IMR-90 (cell line): ENCODE measurements around the gene THSD7B. TPM values are rescaled to one million over a fixed set of nuclear protein-coding genes. Genes with fewer than 3 reads are reported as not detected.
A peak's percentile ranks its signal among the peaks of the same experiment; 100 is the strongest.

ENCODE experiments used
- ATAC-seq: fragments of 200-7000 bp; cut with Tn5 transposase; 2 replicates; pipeline ENCODE4 v1.9.1; 2020; ENCODE audit warnings: low read depth, mild to moderate bottlenecking, moderate library complexity
- BruUV-seq: library from RNA; stranded (reverse); fragments of 400-500 nt; replicated peaks from 2 replicates; lab custom pipeline; 2021; lab: Mats Ljungman, UMichigan
- CTCF ChIA-PET: fragments of 300-600 bp; formaldehyde crosslinking; extraction: SDS; loops from one replicate; lab custom pipeline; 2021; ENCODE audit warnings: antibody characterized with exemption; lab: Yijun Ruan, JAX
- POLR2A ChIA-PET: fragments of 300-600 bp; sonication (Branson Sonifier 250); formaldehyde crosslinking; loops from one replicate; lab custom pipeline; 2022; ENCODE audit warnings: antibody characterized with exemption; ENCODE audit not compliant: unreplicated experiment; lab: Charles Lee
- DNase-seq: peaks from one replicate; pipeline ENCODE4 v3.0.0; 2013
- H2AFZ ChIP-seq: replicated peaks from 2 replicates; pipeline ENCODE3; 2013; ENCODE audit warnings: low read length, mild to moderate bottlenecking; ENCODE audit not compliant: poor library complexity
- H2AK5ac ChIP-seq: 2 replicates; pipeline ENCODE4 v1.6.1; 2013; ENCODE audit warnings: low read depth, low read length, inconsistent platforms
- H2AK9ac ChIP-seq: replicated peaks from 2 replicates; pipeline ENCODE3; 2013; ENCODE audit warnings: mild to moderate bottlenecking, low read depth, low read length, moderate library complexity; ENCODE audit not compliant: poor library complexity
- H2BK120ac ChIP-seq: 2 replicates; pipeline ENCODE4 v1.6.1; 2013; ENCODE audit warnings: low read depth, low read length, inconsistent platforms
- H2BK15ac ChIP-seq: 3 replicates; pipeline ENCODE4 v1.6.1; 2013; ENCODE audit warnings: low read depth, low read length, inconsistent platforms
- H2BK20ac ChIP-seq: 2 replicates; pipeline ENCODE4 v1.6.1; 2013; ENCODE audit warnings: low read depth, mild to moderate bottlenecking, inconsistent platforms, low read length, moderate library complexity
- H2BK5ac ChIP-seq: 2 replicates; pipeline ENCODE4 v1.6.1; 2013; ENCODE audit warnings: mild to moderate bottlenecking, low read depth, low read length, inconsistent platforms; ENCODE audit not compliant: poor library complexity, severe bottlenecking
- H3K14ac ChIP-seq: replicated peaks from 2 replicates; pipeline ENCODE4 v1.6.1; 2013; ENCODE audit warnings: low read depth, low read length, inconsistent platforms
- H3K18ac ChIP-seq: 2 replicates; pipeline ENCODE4 v1.6.1; 2013; ENCODE audit warnings: low read depth, low read length, control low read depth
- H3K23ac ChIP-seq: 2 replicates; pipeline ENCODE4 v1.6.1; 2013; ENCODE audit warnings: low read depth, low read length, inconsistent platforms
- H3K27ac ChIP-seq: 2 replicates; pipeline ENCODE4 v1.5.1; 2013; ENCODE audit warnings: mild to moderate bottlenecking, control low read depth, low read length; ENCODE audit not compliant: insufficient read depth
- H3K27me3 ChIP-seq: 2 replicates; pipeline ENCODE4 v1.6.1; 2013; ENCODE audit warnings: low read length; ENCODE audit not compliant: control insufficient read depth, insufficient read depth
- H3K36me3 ChIP-seq: 2 replicates; pipeline ENCODE4 v1.6.1; 2013; ENCODE audit warnings: low read length, mixed read lengths; ENCODE audit not compliant: control insufficient read depth, insufficient read depth
- H3K4ac ChIP-seq: 2 replicates; pipeline ENCODE4 v1.6.1; 2013; ENCODE audit warnings: low read depth, low read length, inconsistent platforms
- H3K4me1 ChIP-seq: 2 replicates; pipeline ENCODE4 v1.6.1; 2013; ENCODE audit warnings: low read length, mixed read lengths; ENCODE audit not compliant: control insufficient read depth, insufficient read depth
- H3K4me2 ChIP-seq: 2 replicates; pipeline ENCODE4 v1.6.1; 2013; ENCODE audit warnings: low read depth, mild to moderate bottlenecking, control low read depth, low read length, moderate library complexity
- H3K4me3 ChIP-seq: 2 replicates; pipeline ENCODE4 v1.5.1; 2013; ENCODE audit warnings: low read depth, mild to moderate bottlenecking, control low read depth, low read length, moderate library complexity; ENCODE audit not compliant: insufficient read depth
- H3K56ac ChIP-seq: 2 replicates; pipeline ENCODE4 v1.6.1; 2013; ENCODE audit warnings: low read length, inconsistent platforms; ENCODE audit not compliant: insufficient read depth; ENCODE audit errors: extremely low read depth
- H3K79me1 ChIP-seq, 2 experiments: 2 replicates each; pipeline ENCODE4 v1.6.1; 2013; ENCODE audit warnings: low read length in 2 of 2, inconsistent platforms in 1 of 2, low read depth in 1 of 2
- H3K9ac ChIP-seq: 2 replicates; pipeline ENCODE4 v1.6.1; 2013; ENCODE audit warnings: low read depth, low read length, control low read depth
- H3K9me1 ChIP-seq: 2 replicates; pipeline ENCODE4 v1.6.1; 2013; ENCODE audit warnings: low read length, inconsistent platforms; ENCODE audit not compliant: insufficient read depth
- H3K9me3 ChIP-seq: 2 replicates; pipeline ENCODE4 v1.6.1; 2013; ENCODE audit warnings: low read length; ENCODE audit not compliant: control insufficient read depth, insufficient read depth
- H4K20me1 ChIP-seq: 2 replicates; pipeline ENCODE4 v1.6.1; 2013; ENCODE audit warnings: low read length, inconsistent platforms; ENCODE audit not compliant: insufficient read depth
- H4K5ac ChIP-seq: 2 replicates; pipeline ENCODE4 v1.6.1; 2013; ENCODE audit warnings: mild to moderate bottlenecking, low read depth, low read length, control low read depth
- H4K8ac ChIP-seq, 2 experiments: 2 replicates each; pipeline ENCODE4 v1.6.1; 2013; ENCODE audit warnings: low read depth in 2 of 2, low read length in 2 of 2, control low read depth in 1 of 2, inconsistent platforms in 1 of 2
- H4K91ac ChIP-seq: 2 replicates; pipeline ENCODE4 v1.6.1; 2013; ENCODE audit warnings: low read depth, low read length, inconsistent platforms; ENCODE audit not compliant: insufficient read depth
- BHLHE40 ChIP-seq: fragments of 150-350 bp; IDR thresholded peaks from 2 replicates; pipeline ENCODE4 v1.6.1; 2016; ENCODE audit warnings: mild to moderate bottlenecking, low read depth, low read length
- CEBPB ChIP-seq: IDR thresholded peaks from 2 replicates; pipeline ENCODE4 v1.6.1; 2012; ENCODE audit warnings: low read depth, low read length, improper control_type of control experiment
- CTCF ChIP-seq: conservative IDR thresholded peaks from 2 replicates; pipeline ENCODE4 v1.5.1; 2012; ENCODE audit warnings: mild to moderate bottlenecking, low read depth, low read length, improper control_type of control experiment
- FOS ChIP-seq: fragments of 150-350 bp; IDR thresholded peaks from 2 replicates; pipeline ENCODE4 v1.6.1; 2016; ENCODE audit warnings: low read depth, low read length
- MAFK ChIP-seq: IDR thresholded peaks from 2 replicates; pipeline ENCODE4 v1.6.1; 2012; ENCODE audit warnings: low read depth, low read length, improper control_type of control experiment
- MAZ ChIP-seq: IDR thresholded peaks from 2 replicates; pipeline ENCODE4 v1.6.1; 2012; ENCODE audit warnings: low read depth, mild to moderate bottlenecking, low read length, improper control_type of control experiment, moderate library complexity, borderline replicate concordance
- MXI1 ChIP-seq: IDR thresholded peaks from 2 replicates; pipeline ENCODE4 v1.6.1; 2012; ENCODE audit warnings: low read depth, mild to moderate bottlenecking, low read length, moderate library complexity, borderline replicate concordance
- RAD21 ChIP-seq: IDR thresholded peaks from 2 replicates; pipeline ENCODE4 v1.6.1; 2012; ENCODE audit warnings: low read length, improper control_type of control experiment
- RCOR1 ChIP-seq: IDR thresholded peaks from 2 replicates; pipeline ENCODE4 v1.6.1; 2012; ENCODE audit warnings: mild to moderate bottlenecking, low read length, improper control_type of control experiment; ENCODE audit not compliant: insufficient replicate concordance
- WGBS, 2 experiments: methylation state at CpG; one replicate each; pipeline versions ENCODE4 v1.1.5 to v1.1.7; 2013; ENCODE audit warnings: missing lambda C conversion rate in 2 of 2; ENCODE audit not compliant: insufficient read length in 1 of 2; ENCODE audit errors: extremely low coverage in 2 of 2; 5-methylcytosine and 5-hydroxymethylcytosine counted together
- dilution Hi-C: fragments of 300-500 bp; cut with HindIII; formaldehyde crosslinking; loops from one replicate; pipeline ENCODE4 v1.14.3; 2018; ENCODE audit warnings: low sequenced_read_pairs; ENCODE audit not compliant: unreplicated experiment
- in situ Hi-C: fragments of 300-500 bp; cut with MboI; formaldehyde crosslinking; loops from 3 replicates; pipeline ENCODE4 v1.14.3; 2019; ENCODE audit warnings: low sequenced_read_pairs, inconsistent platforms, mixed read lengths
- intact Hi-C: fragments of 100-400 bp; cut with micrococcal nuclease; formaldehyde crosslinking; loops from 2 replicates; pipeline ENCODE4 v1.10.0; 2022
- polyA plus RNA-seq, 3 experiments: library from polyadenylated mRNA; depleted of rRNA; stranded (reverse); fragments of >200 nt; gene quantifications; 2 replicates each; pipeline ENCODE4 v1.2.3, GENCODE V29; 2012; ENCODE audit warnings: low replicate concordance in 1 of 3
- total RNA-seq: library from RNA; depleted of rRNA; stranded (reverse); fragments of >200 nt; gene quantifications from 2 replicates; pipeline ENCODE4 v1.2.3, GENCODE V29; 2012

Gene THSD7B
- total and polyA plus RNA-seq, 2 of the 4 experiments (the other 2 are of a cell fraction), result not detected

GRCh38 chr2:137607722-137608318, 842.5 kb downstream of the THSD7B start:
- H3K4me3 ChIP-seq, result no peak overlapping the region
- no peak for ATAC-seq
- H3K79me1 ChIP-seq, result no peaks in the 10 kb centered on the region
- no peak overlapping the region for H2BK20ac ChIP-seq
- dilution Hi-C loops, result no loop called here
- no peak overlapping the region for H3K23ac ChIP-seq
- no peaks in the 10 kb centered on the region for H3K4me1 ChIP-seq
- in situ Hi-C loops, result no loop called here
- H3K9me1 ChIP-seq, result no peaks in the 10 kb centered on the region
- no peak overlapping the region for H2BK5ac ChIP-seq
- no peak overlapping the region for H3K4me2 ChIP-seq
- H2AK5ac ChIP-seq, result no peak overlapping the region
- H3K14ac ChIP-seq, result no peak overlapping the region
- no TSS peak for BruUV-seq
- POLR2A ChIA-PET, result no interaction called here
- no peak overlapping the region for H2AK9ac ChIP-seq
- H3K27me3 ChIP-seq, result no peaks in the 10 kb centered on the region
- CTCF ChIA-PET, result interaction anchor here (0.7 kb wide), 1 partner anchor 1168 kb away, joined by 4 read pairs; no protein-coding TSS in a partner anchor
- no peak overlapping the region for H2BK15ac ChIP-seq
- no peak for DNase-seq
- no peak overlapping the region for H2AFZ ChIP-seq
- intact Hi-C loops, result no loop called here
- no peak overlapping the region for H3K56ac ChIP-seq
- no peaks in the 10 kb centered on the region for H4K20me1 ChIP-seq
- no peak overlapping the region for H3K4ac ChIP-seq
- no peak overlapping the region for H3K18ac ChIP-seq
- H3K9ac ChIP-seq, result no peak overlapping the region
- no CpG with 5 or more reads among the region's 2 CpGs for WGBS, 2 experiments
- no peak overlapping the region for H2BK120ac ChIP-seq
- H4K91ac ChIP-seq, result no peak overlapping the region
- H3K27ac ChIP-seq, result no peak overlapping the region
- H3K9me3 ChIP-seq, result peaks cover 9% of the 10 kb centered on the region
- TF ChIP-seq MAZ, result no peak
- TF ChIP-seq CTCF, result no peak
- TF ChIP-seq BHLHE40, result no peak
- TF ChIP-seq RAD21, result no peak
- no peak for TF ChIP-seq CEBPB
- no peak for TF ChIP-seq MXI1
- peak; percentile 36; the same call in 1 of the 2 replicates for TF ChIP-seq MAFK
- TF ChIP-seq RCOR1, result no peak
- no peak for TF ChIP-seq FOS
- H4K8ac ChIP-seq, result no peak overlapping the region
- no peak overlapping the region for H4K5ac ChIP-seq
- no peaks in the 10 kb centered on the region for H3K36me3 ChIP-seq
